ENCODE results near the gene KIF1A. TPM values are rescaled to one million over a fixed set of nuclear protein-coding genes. Genes with fewer than 3 reads are reported as not detected.

Gene KIF1A
- total and polyA plus RNA-seq, 2 of the 13 experiments (the other 11 are each of a cell fraction or from before 2014, with no cell fraction given) = 0.01 TPM; not detected in 1

DNA sequence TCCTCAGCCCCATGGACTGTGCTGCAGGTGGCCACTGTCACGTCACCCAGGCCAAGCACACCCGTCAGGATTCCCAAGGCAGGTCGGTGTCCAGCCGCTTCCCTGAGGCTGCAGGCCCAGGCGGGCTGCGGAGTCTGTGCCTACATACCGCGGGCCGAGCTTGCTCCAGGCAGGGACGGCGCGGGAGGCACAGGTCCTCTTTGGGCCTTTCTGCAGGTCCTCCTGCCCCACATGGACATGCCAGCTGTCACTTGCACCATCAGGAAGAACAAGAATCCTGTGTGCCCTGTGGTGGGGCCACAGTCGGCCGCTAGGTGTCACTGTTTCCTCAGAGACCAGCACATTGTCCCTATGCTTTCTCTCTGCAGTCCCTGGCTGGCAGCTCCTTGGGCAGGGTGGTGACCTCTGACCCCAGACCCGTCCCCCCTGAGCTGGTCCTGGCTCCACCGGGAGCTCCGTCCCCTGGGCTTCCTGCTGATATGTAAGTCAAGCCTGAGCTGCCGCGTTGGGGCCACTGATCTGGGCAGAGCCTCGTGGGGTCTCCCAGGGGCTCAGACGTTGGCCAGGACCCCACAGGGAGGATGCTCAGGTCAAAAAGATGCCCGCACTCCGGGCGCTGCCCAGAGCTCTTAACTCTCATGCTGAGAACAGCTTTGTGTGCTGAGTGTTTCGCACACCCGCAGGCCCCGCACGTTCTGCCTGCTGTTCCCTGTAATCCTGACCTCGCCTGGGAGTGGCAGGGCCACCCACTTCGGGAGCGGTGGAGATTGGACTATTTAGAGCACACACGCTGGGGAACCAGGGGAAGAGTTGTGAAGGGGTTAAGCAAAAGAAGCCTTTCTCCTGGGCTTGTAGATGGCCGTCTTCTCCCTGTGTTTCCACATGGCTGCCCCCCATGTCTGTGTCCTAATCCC lies 31.3 kb upstream of the KIF1A start (continued):
- peak; percentile 88 for TF ChIP-seq ZNF263 (CRISPR knock-in tag; IDR thresholded peaks at IDR 0.05)
- peak in 1 of 2 experiments; percentile 56; a peak in 1 of 4 replicates for TF ChIP-seq KLF16 (CRISPR knock-in tag; IDR thresholded peaks at IDR 0.05)
- no peak for TF ChIP-seq HNF1A (IDR thresholded peaks at IDR 0.05; ENCODE audit: low read depth)
- no peak for TF ChIP-seq HNF1A (CRISPR knock-in tag; IDR thresholded peaks at IDR 0.05; ENCODE audit: borderline replicate concordance)
- no peak for TF ChIP-seq CC2D1A (CRISPR knock-in tag; IDR thresholded peaks at IDR 0.05)
- peak; percentile 36; the same call in 1 of the 2 replicates for TF ChIP-seq HCFC1 (IDR thresholded peaks at IDR 0.05; ENCODE audit: low read depth, low read length)
- TF ChIP-seq MTERF4 (CRISPR knock-in tag; IDR thresholded peaks at IDR 0.05) = no peak; the same call in 1 of the 2 replicates
- TF ChIP-seq STAG1 (CRISPR knock-in tag; IDR thresholded peaks at IDR 0.05) = peak; percentile 99
- TF ChIP-seq MEIS1 (CRISPR knock-in tag; IDR thresholded peaks at IDR 0.05; ENCODE audit: borderline replicate concordance) = no peak
- no peak for TF ChIP-seq TBX3 (IDR thresholded peaks at IDR 0.05; ENCODE audit: borderline replicate concordance)
- TF ChIP-seq ZNF747 (CRISPR knock-in tag; IDR thresholded peaks at IDR 0.05; ENCODE audit: borderline replicate concordance) = no peak; the same call in 1 of the 2 replicates
- TF ChIP-seq CBX5 (CRISPR knock-in tag; IDR thresholded peaks at IDR 0.05; ENCODE audit: borderline replicate concordance) = peak; percentile 64; the same call in 1 of the 2 replicates
- TF ChIP-seq HDAC2 (CRISPR knock-in tag; IDR thresholded peaks at IDR 0.05) = no peak
- no peak; the same call in 1 of the 2 replicates for TF ChIP-seq SUZ12 (IDR thresholded peaks at IDR 0.05; ENCODE audit: low read depth, low read length)
- no peak for TF ChIP-seq GMEB1 (CRISPR knock-in tag; IDR thresholded peaks at IDR 0.05; ENCODE audit: borderline replicate concordance)
- TF ChIP-seq RBFOX2 (IDR thresholded peaks at IDR 0.05; ENCODE audit: low read depth, low read length) = no peak
- TF ChIP-seq NCOA5 (CRISPR knock-in tag; IDR thresholded peaks at IDR 0.05) = no peak
- TF ChIP-seq FOSL1 (CRISPR knock-in tag; IDR thresholded peaks at IDR 0.05; ENCODE audit: borderline replicate concordance) = no peak
- no peak for TF ChIP-seq ZNF383 (CRISPR knock-in tag; IDR thresholded peaks at IDR 0.05; ENCODE audit: borderline replicate concordance)
